NCI-H1417 (cell line): Measurements from ENCODE around the gene FCHSD2.
A peak's percentile ranks its signal among the peaks of the same experiment; 100 is the strongest.
"Not testable (repeated sequence)": the region's sequence is repeated elsewhere in the genome, so short reads cannot be mapped to it uniquely, and the experiment has no call there.

Experiments
- DNase-seq, 3 experiments: peaks; one replicate each; lab custom pipeline; 2025; lab: John Stamatoyannopoulos, UW

FCHSD2 gene

GRCh38 chr11:73058989-73059674, 83.0 kb downstream of the FCHSD2 start:
- no peak for DNase-seq

GRCh38 chr11:73055655-73056354, 86.3 kb downstream of the FCHSD2 start:
- no peak for DNase-seq

- DNase-seq = no peak
Measured at GRCh38 chr11:73055002-73055401, 87.1 kb downstream of the FCHSD2 start.

GRCh38 chr11:73053964-73054363, 88.2 kb downstream of the FCHSD2 start:
- no peak for DNase-seq

GRCh38 chr11:73048446-73048845, 93.7 kb downstream of the FCHSD2 start:
- no peak for DNase-seq

- DNase-seq = peak in 1 of 3 experiments; percentile 58
Measured at GRCh38 chr11:73047773-73048371, 94.2 kb downstream of the FCHSD2 start.

GRCh38 chr11:73040046-73040445, 102.1 kb downstream of the FCHSD2 start:
- DNase-seq = no peak

- no peak for DNase-seq
Measured at GRCh38 chr11:73034777-73035176, 107.3 kb downstream of the FCHSD2 start.

GRCh38 chr11:73034331-73034730, 107.8 kb downstream of the FCHSD2 start:
- DNase-seq = no peak

GRCh38 chr11:73030130-73030529, 112.0 kb downstream of the FCHSD2 start:
- DNase-seq = no peak

GRCh38 chr11:73029403-73029802, 112.7 kb downstream of the FCHSD2 start:
- DNase-seq = no peak

- DNase-seq = no peak
Measured at GRCh38 chr11:73028611-73029010, 113.5 kb downstream of the FCHSD2 start.

GRCh38 chr11:73027840-73028239, 114.3 kb downstream of the FCHSD2 start:
- DNase-seq = not testable (repeated sequence)

- DNase-seq = no peak
Measured at GRCh38 chr11:73024639-73025038, 117.5 kb downstream of the FCHSD2 start.

GRCh38 chr11:73019996-73020395, 122.1 kb downstream of the FCHSD2 start:
- no peak for DNase-seq

- no peak for DNase-seq
Measured at GRCh38 chr11:73019449-73019848, 122.7 kb downstream of the FCHSD2 start.

GRCh38 chr11:73018856-73019255, 123.3 kb downstream of the FCHSD2 start:
- DNase-seq = peak in 1 of 3 experiments; percentile 16

- no peak for DNase-seq
Measured at GRCh38 chr11:73017024-73017751, 124.9 kb downstream of the FCHSD2 start.

GRCh38 chr11:73013021-73013420, 129.1 kb downstream of the FCHSD2 start:
- DNase-seq = peak in 1 of 3 experiments; percentile 31

GRCh38 chr11:73012121-73012863, 129.8 kb downstream of the FCHSD2 start:
- peak in 2 of 3 experiments; percentile 6 to 62 for DNase-seq

GRCh38 chr11:73011126-73011817, 130.8 kb downstream of the FCHSD2 start:
- no peak for DNase-seq
